ENCODE data around the gene BABAM2. TPM values are rescaled to one million over a fixed set of nuclear protein-coding genes. Genes with fewer than 3 reads are reported as not detected.

BABAM2 gene
- polyA plus RNA-seq, 4 donors = 43.6 to 58.2 (median 51.3) TPM

- DNase-seq (ENCODE audit: low read depth in 4 of 4, low spot score in 2 of 4) = no peak
Measured at GRCh38 chr2:27906074-27906473, 15.5 kb downstream of the BABAM2 start.

DNA sequence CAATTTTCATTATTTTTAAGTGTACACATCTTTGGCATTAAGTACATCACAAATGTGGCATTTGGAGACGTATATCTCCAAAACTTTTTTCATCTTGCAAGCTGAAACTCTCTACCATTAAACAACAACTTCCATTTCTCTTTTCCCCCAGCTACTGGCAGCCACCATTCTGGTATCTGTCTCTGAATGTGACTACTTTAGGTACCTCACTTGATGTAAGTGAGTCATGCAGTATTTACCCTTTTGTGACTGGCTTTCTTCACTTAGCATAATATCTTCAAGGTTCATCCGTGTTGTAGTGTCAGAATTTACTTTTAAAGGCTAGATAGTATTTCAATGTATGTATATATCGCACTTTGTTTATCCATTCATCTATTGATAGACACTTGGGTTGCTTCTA lies 17.0 kb downstream of the BABAM2 start:
- no peak for DNase-seq (ENCODE audit: low read depth in 4 of 4, low spot score in 2 of 4)

- DNase-seq (ENCODE audit: low read depth in 4 of 4, low spot score in 2 of 4) = no peak
Measured at GRCh38 chr2:27909901-27910300, 19.4 kb downstream of the BABAM2 start.

GRCh38 chr2:27911458-27912210 lies 21.1 kb downstream of the BABAM2 start:
- no peak for DNase-seq (ENCODE audit: low read depth in 4 of 4, low spot score in 2 of 4)

GRCh38 chr2:27912512-27912911 lies 22.0 kb downstream of the BABAM2 start:
- DNase-seq (ENCODE audit: low read depth in 4 of 4, low spot score in 2 of 4) = no peak

- DNase-seq (ENCODE audit: low read depth in 4 of 4, low spot score in 2 of 4) = no peak
Measured at GRCh38 chr2:27914041-27914804, 23.7 kb downstream of the BABAM2 start.

- no peak for DNase-seq (ENCODE audit: low read depth in 4 of 4, low spot score in 2 of 4)
Measured at GRCh38 chr2:27914805-27915175, 24.3 kb downstream of the BABAM2 start.

- no peak for DNase-seq (ENCODE audit: low read depth in 4 of 4, low spot score in 2 of 4)
Measured at GRCh38 chr2:27915191-27915590, 24.7 kb downstream of the BABAM2 start.

GRCh38 chr2:27915874-27916273 lies 25.3 kb downstream of the BABAM2 start:
- no peak for DNase-seq (ENCODE audit: low read depth in 4 of 4, low spot score in 2 of 4)

- no peak for DNase-seq (ENCODE audit: low read depth in 4 of 4, low spot score in 2 of 4)
Measured at GRCh38 chr2:27916293-27916995, 25.9 kb downstream of the BABAM2 start.

DNA sequence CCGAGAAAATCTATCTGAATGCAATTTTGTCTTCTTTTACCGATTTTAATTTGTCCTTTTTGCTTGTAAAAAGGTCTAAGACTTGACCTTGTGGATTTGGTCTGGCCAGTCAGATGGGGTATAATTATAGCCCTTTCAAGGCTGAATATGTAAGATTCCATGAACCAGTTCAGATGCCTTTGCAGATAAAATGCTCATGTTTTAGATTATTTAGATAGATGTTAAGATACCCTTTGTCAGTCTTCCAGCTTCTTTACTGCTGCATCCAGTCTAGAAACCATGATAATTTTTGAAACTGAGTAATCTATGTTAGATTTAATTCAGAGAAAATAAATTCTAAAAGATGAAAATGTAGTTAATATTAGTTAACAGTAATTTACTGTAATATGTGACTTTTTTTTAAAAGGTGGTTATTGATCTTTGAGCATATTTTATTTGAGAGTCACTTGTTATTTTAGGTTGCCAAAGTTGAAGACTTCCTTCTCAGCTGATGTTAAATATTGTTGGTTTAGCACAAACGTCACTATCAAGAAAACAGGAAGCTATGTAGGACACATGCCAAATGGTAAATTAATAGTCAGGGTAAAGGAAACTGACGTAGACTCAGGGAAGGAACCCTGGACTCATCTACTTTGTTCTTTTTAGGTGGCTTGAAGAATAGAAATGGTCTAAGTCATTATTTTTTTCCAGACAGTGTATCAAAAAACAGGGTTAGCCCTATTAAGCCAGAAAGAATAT lies 29.8 kb downstream of the BABAM2 start:
- DNase-seq (ENCODE audit: low read depth in 4 of 4, low spot score in 2 of 4) = no peak

DNA sequence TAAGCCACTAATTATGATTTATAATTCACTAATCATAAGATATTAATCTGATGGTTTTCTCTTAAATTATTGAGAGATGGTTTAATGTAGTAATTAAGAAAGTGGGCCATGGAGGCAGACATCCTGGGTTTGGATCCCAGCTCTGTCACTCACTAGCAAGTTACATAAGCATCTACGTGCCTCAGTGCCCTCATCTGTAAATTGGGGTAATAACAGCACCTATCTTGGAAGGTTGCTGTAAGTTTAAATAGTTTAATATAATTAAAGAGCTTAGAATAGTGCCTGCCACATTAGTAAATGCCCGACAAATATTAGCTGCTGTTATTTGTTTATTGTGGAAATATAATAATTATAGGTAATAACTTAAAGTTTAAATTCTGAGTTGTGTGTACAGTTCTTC lies 30.9 kb downstream of the BABAM2 start:
- DNase-seq (ENCODE audit: low read depth in 4 of 4, low spot score in 2 of 4) = no peak

- no peak for DNase-seq (ENCODE audit: low read depth in 4 of 4, low spot score in 2 of 4)
Measured at GRCh38 chr2:27921880-27922547, 31.5 kb downstream of the BABAM2 start.

DNA sequence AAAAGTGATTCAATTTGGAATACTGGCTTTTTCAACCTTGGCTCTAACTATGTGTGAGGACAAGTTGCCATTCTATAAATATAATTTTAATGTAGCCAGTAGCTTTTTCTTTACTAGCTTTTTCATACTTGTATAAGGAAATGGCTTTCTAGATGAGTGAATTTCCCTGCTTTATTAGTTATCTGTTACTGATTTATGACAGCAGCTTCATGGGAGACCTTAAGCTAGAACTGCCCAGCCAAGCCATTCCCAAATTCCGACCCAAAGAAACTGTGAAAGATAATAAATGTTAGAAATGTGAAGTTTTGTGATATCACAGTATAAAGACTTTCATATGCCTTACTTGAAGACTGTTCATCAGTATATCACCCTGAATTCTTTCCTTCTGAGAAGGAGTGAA lies 32.3 kb downstream of the BABAM2 start:
- DNase-seq (ENCODE audit: low read depth in 4 of 4, low spot score in 2 of 4) = no peak

GRCh38 chr2:27925766-27926472 lies 35.4 kb downstream of the BABAM2 start:
- no peak for DNase-seq (ENCODE audit: low read depth in 4 of 4, low spot score in 2 of 4)

DNA sequence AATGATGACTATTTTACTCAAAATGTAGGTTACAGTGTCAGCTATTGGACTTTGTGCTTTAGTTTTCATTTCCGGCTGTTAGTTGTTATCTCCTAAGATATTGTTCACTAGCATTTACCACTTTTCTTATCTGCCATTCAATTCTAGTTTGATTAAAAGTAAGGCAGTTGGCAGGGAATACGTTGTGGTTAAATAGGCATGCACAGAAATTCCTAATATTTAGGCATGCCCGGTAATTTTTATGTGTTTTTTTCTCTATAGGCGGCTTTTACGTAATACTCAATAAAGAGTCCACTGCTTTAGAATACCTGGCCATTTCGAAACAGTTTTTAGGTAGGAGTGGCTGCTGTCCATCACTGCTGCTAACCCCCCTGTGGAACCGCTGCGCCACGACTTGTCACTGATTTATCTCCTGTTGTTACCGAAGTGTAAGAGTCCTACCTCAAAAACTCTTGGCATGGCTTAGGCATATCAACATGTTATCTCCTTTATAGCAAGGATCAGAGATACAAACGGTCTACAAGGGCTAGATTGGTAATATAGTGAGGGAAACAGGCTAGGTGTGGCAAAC lies 39.5 kb downstream of the BABAM2 start:
- DNase-seq (ENCODE audit: low read depth in 4 of 4, low spot score in 2 of 4) = no peak

- no peak for DNase-seq (ENCODE audit: low read depth in 4 of 4, low spot score in 2 of 4)
Measured at GRCh38 chr2:27931361-27931950, 40.9 kb downstream of the BABAM2 start.

GRCh38 chr2:27932396-27932795 lies 41.9 kb downstream of the BABAM2 start:
- DNase-seq (ENCODE audit: low read depth in 4 of 4, low spot score in 2 of 4) = no peak

DNA sequence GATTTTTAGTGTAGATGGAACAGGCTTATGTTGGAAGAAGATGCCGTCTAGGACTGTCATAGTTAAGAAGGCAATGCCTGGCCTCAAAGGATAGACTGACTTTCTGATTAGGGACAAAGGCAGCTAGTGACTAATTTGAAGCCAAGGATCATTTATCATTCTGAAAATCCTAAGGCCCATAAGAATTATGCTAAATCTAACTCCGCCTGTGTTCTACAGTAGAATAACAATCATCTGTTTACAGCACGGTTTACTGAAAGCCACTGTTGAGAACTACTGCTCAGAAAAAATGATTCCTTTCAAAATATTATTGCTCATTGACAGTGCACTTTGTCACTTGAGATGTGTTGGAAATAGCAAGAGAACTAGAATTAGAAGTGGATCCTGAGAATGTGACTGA lies 44.5 kb downstream of the BABAM2 start:
- no peak for DNase-seq (ENCODE audit: low read depth in 4 of 4, low spot score in 2 of 4)

Measured in left renal cortex interstitium (tissue), 4 donors.